ENCODE measurements around the gene AP1S2.

The AP1S2 gene

DNA sequence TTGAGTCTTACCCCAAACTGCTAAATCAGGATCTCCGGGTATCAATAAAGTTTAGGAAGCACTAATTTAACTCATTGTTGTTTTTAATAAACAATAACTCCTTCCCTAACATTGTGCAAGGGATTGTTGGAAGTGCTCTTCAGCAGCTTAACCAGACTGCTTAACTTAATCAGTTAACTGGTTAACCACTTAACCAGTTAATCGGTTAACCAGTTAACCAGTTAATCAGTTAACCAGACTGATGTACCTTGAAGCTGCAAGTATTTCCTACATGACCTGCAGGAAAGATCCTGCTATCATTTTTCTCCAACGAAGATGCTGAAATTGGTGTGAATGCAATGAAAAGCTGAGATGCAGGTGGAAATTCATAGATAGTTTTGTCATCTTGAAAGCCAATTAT lies 40.1 kb upstream of the AP1S2 start:
- Histone ChIP-seq H3K9me3 (ENCODE audit: low read length) (no peaks in the 10 kb centered on the region), H3K36me3 (ENCODE audit: insufficient read depth, low read length) (no peaks in the 10 kb centered on the region), H3K27ac (ENCODE audit: low read depth, low read length, poor library complexity, severe bottlenecking) (no peak overlapping the region), H3F3A (ENCODE audit: insufficient read depth, low read length) (no peaks in the 10 kb centered on the region), H4K20me1 (ENCODE audit: insufficient read depth, low read length) (no peaks in the 10 kb centered on the region), H3K4me2 (ENCODE audit: low read length) (no peak overlapping the region), H2AFZ (ENCODE audit: low read length) (no peak overlapping the region), H3K9ac (ENCODE audit: low read length) (no peak overlapping the region), H3K79me2 (ENCODE audit: insufficient read depth, low read length) (no peaks in the 10 kb centered on the region), H3K4me3 (ENCODE audit: low read depth, low read length, poor library complexity, severe bottlenecking) (no peak overlapping the region), H3K4me1 (ENCODE audit: insufficient read depth, low read length, severe bottlenecking) (no peaks in the 10 kb centered on the region), H3K27me3 (ENCODE audit: insufficient read depth, low read length) (no peaks in the 10 kb centered on the region), H3K9me2 (ENCODE audit: low read depth, low read length) (no peaks in the 10 kb centered on the region)
- TF ChIP-seq CTCF (IDR thresholded peaks at IDR 0.05; ENCODE audit: low read length), result no peak
- no peak for TF ChIP-seq EZH2 (IDR thresholded peaks at IDR 0.05; ENCODE audit: borderline replicate concordance, low read length)

DNA sequence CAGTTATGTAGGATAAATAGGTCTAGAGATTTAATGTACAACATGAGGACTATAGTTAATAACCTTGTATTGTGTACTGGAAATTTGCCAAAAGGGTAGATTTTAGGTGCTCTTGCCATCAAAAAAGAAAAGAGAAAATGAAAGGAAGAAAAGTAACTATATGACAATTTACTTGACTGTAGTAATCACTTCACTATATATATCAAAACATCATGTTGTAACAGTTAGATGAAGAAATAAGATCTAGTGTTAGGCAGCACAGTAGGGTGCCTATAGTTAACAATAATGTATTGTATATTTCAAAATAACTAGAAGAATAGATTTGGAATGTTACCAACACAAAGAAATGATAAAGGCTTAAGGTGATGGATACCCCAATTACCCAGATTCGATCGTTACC lies 35.9 kb upstream of the AP1S2 start:
- no peak overlapping the region for H3K4me2 ChIP-seq (ENCODE audit: low read length)
- H2AFZ ChIP-seq (ENCODE audit: low read length), result no peak overlapping the region
- no peaks in the 10 kb centered on the region for H3F3A ChIP-seq (ENCODE audit: insufficient read depth, low read length)

DNA sequence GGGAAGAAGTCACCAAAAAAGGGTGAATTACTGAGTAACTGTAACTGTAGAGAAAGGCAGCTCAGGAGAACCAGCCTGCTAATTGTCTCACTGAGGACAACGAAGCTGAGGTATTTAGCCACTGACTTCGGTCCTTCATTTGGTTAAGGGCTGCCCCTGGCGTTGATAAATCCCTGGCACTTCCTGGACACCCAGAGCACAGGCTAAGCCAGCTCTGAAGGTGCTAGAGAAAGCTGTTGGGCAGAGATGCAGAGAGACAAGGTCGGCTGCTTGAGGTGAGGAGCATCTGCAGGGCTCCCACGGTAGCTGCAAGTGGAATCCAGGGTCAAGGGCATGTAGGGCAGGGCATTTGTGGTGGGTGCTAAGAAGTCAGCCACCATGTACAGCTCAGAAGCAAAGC lies 33.4 kb upstream of the AP1S2 start:
- H3K9ac ChIP-seq (ENCODE audit: low read length), result no peak overlapping the region
- peaks cover 10% of the 10 kb centered on the region for H3K4me1 ChIP-seq (ENCODE audit: insufficient read depth, low read length, severe bottlenecking)
- H4K20me1 ChIP-seq (ENCODE audit: insufficient read depth, low read length), result no peaks in the 10 kb centered on the region
- no peaks in the 10 kb centered on the region for H3F3A ChIP-seq (ENCODE audit: insufficient read depth, low read length)
- H3K4me3 ChIP-seq (ENCODE audit: low read depth, low read length, poor library complexity, severe bottlenecking), result no peak overlapping the region
- no peaks in the 10 kb centered on the region for H3K27me3 ChIP-seq (ENCODE audit: insufficient read depth, low read length)
- peak overlapping the region; percentile 36 for H3K27ac ChIP-seq (ENCODE audit: low read depth, low read length, poor library complexity, severe bottlenecking)
- H3K36me3 ChIP-seq (ENCODE audit: insufficient read depth, low read length), result no peaks in the 10 kb centered on the region
- TF ChIP-seq CTCF (IDR thresholded peaks at IDR 0.05; ENCODE audit: low read length) (no peak), EZH2 (IDR thresholded peaks at IDR 0.05; ENCODE audit: borderline replicate concordance, low read length) (no peak)
- H3K9me2 ChIP-seq (ENCODE audit: low read depth, low read length), result no peaks in the 10 kb centered on the region
- no peaks in the 10 kb centered on the region for H3K79me2 ChIP-seq (ENCODE audit: insufficient read depth, low read length)
- no peak overlapping the region for H3K4me2 ChIP-seq (ENCODE audit: low read length)
- no peaks in the 10 kb centered on the region for H3K9me3 ChIP-seq (ENCODE audit: low read length)
- no peak overlapping the region for H2AFZ ChIP-seq (ENCODE audit: low read length)

More for the DNA sequence above, 35.9 kb upstream of the AP1S2 start:
- Histone ChIP-seq H3K79me2 (ENCODE audit: insufficient read depth, low read length) (no peaks in the 10 kb centered on the region), H3K27me3 (ENCODE audit: insufficient read depth, low read length) (no peaks in the 10 kb centered on the region), H3K4me3 (ENCODE audit: low read depth, low read length, poor library complexity, severe bottlenecking) (no peak overlapping the region), H3K9me2 (ENCODE audit: low read depth, low read length) (no peaks in the 10 kb centered on the region), H3K9me3 (ENCODE audit: low read length) (no peaks in the 10 kb centered on the region), H3K36me3 (ENCODE audit: insufficient read depth, low read length) (no peaks in the 10 kb centered on the region), H3K9ac (ENCODE audit: low read length) (no peak overlapping the region), H3K4me1 (ENCODE audit: insufficient read depth, low read length, severe bottlenecking) (peaks cover 6% of the 10 kb centered on the region), H4K20me1 (ENCODE audit: insufficient read depth, low read length) (no peaks in the 10 kb centered on the region), H3K27ac (ENCODE audit: low read depth, low read length, poor library complexity, severe bottlenecking) (no peak overlapping the region)
- TF ChIP-seq CTCF (IDR thresholded peaks at IDR 0.05; ENCODE audit: low read length) (no peak), EZH2 (IDR thresholded peaks at IDR 0.05; ENCODE audit: borderline replicate concordance, low read length) (no peak)
